Chondrocyte (in vitro differentiated cells): ENCODE measurements around the gene GRM7. TPM values are rescaled to one million over a fixed set of nuclear protein-coding genes. Genes with fewer than 3 reads are reported as not detected.

Source experiments
- DNase-seq: peaks from one replicate; pipeline ENCODE4 v3.0.0; 2021; ENCODE audit warnings: mixed read lengths, low spot score
- H3K27ac Mint-ChIP-seq: one replicate; pipeline ENCODE4 v1.8.0; 2021; ENCODE audit warnings: mild to moderate bottlenecking, moderate library complexity, mixed read lengths; ENCODE audit not compliant: unreplicated experiment
- H3K27me3 Mint-ChIP-seq: 2 replicates; pipeline ENCODE4 v1.8.0; 2021; ENCODE audit warnings: low read depth, mixed read lengths
- H3K36me3 Mint-ChIP-seq: 2 replicates; pipeline ENCODE4 v1.8.0; 2021; ENCODE audit warnings: low read depth, mixed read lengths
- H3K4me1 Mint-ChIP-seq: 2 replicates; pipeline ENCODE4 v1.8.0; 2021; ENCODE audit warnings: low read depth, mild to moderate bottlenecking, mixed read lengths
- H3K4me3 Mint-ChIP-seq: one replicate; pipeline ENCODE4 v1.8.0; 2021; ENCODE audit warnings: mild to moderate bottlenecking, moderate library complexity, mixed read lengths; ENCODE audit not compliant: unreplicated experiment
- H3K9me3 Mint-ChIP-seq: 2 replicates; pipeline ENCODE4 v1.8.0; 2021; ENCODE audit warnings: low read depth, mixed read lengths
- total RNA-seq: library from RNA; stranded (reverse); gene quantifications from 3 replicates; pipeline ENCODE4 v1.2.1, GENCODE V29; 2021
- TF ChIP-seq, protein P1 (sequence below): fragments of 200-600 bp; sonication (generic); IDR thresholded peaks from 2 replicates; pipeline ENCODE4 v1.5.0; 2021; ENCODE audit warnings: antibody characterized with exemption, mild to moderate bottlenecking, moderate library complexity

Gene GRM7
- total RNA-seq, 1 donor from 2014 or later = not detected

GRCh38 chr3:7265736-7266135 lies 404.8 kb downstream of the GRM7 start:
- Mint-ChIP-seq H3K4me3 (no peak overlapping the region), H3K27ac (no peak overlapping the region), H3K27me3 (peaks cover 14% of the 10 kb centered on the region), H3K36me3 (no peaks in the 10 kb centered on the region), H3K4me1 (no peaks in the 10 kb centered on the region), H3K9me3 (peaks cover 10% of the 10 kb centered on the region)
- DNase-seq = no peak
- TF ChIP-seq, protein P1, sequence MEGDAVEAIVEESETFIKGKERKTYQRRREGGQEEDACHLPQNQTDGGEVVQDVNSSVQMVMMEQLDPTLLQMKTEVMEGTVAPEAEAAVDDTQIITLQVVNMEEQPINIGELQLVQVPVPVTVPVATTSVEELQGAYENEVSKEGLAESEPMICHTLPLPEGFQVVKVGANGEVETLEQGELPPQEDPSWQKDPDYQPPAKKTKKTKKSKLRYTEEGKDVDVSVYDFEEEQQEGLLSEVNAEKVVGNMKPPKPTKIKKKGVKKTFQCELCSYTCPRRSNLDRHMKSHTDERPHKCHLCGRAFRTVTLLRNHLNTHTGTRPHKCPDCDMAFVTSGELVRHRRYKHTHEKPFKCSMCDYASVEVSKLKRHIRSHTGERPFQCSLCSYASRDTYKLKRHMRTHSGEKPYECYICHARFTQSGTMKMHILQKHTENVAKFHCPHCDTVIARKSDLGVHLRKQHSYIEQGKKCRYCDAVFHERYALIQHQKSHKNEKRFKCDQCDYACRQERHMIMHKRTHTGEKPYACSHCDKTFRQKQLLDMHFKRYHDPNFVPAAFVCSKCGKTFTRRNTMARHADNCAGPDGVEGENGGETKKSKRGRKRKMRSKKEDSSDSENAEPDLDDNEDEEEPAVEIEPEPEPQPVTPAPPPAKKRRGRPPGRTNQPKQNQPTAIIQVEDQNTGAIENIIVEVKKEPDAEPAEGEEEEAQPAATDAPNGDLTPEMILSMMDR = no peak

- H3K27me3 Mint-ChIP-seq = peaks cover 9% of the 10 kb centered on the region
- H3K9me3 Mint-ChIP-seq = peaks cover 10% of the 10 kb centered on the region
Measured at GRCh38 chr3:7266551-7266950, 405.6 kb downstream of the GRM7 start.

DNA sequence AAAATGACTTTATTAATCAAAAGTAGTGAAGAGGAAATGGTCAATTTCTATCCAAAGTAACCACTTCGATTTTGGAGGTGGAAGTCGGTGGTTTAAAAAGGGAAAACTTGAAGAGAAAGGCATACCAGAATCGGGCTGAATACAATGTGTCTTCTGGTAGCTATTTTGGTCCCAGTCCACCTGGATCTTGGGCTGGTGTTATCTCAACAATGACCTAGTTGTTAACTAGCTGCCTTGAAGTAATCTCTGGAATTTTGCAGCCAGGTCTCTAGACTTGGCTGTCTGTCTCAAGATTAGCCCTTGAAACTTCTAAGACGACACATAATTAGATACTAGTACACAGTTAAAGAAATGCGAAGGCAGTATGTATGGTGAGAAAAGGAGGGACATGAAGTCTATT lies 409.8 kb downstream of the GRM7 start:
- Mint-ChIP-seq H3K4me1 (no peaks in the 10 kb centered on the region), H3K36me3 (no peaks in the 10 kb centered on the region), H3K27me3 (peaks cover 1% of the 10 kb centered on the region), H3K27ac (no peak overlapping the region), H3K9me3 (peaks cover 5% of the 10 kb centered on the region), H3K4me3 (no peak overlapping the region)
- TF ChIP-seq, protein P1 = no peak
- DNase-seq = no peak

More at GRCh38 chr3:7266551-7266950, 405.6 kb downstream of the GRM7 start:
- TF ChIP-seq, protein P1 = no peak
- DNase-seq = no peak
- Mint-ChIP-seq H3K36me3 (no peaks in the 10 kb centered on the region), H3K27ac (no peak overlapping the region), H3K4me1 (no peaks in the 10 kb centered on the region), H3K4me3 (no peak overlapping the region)

DNA sequence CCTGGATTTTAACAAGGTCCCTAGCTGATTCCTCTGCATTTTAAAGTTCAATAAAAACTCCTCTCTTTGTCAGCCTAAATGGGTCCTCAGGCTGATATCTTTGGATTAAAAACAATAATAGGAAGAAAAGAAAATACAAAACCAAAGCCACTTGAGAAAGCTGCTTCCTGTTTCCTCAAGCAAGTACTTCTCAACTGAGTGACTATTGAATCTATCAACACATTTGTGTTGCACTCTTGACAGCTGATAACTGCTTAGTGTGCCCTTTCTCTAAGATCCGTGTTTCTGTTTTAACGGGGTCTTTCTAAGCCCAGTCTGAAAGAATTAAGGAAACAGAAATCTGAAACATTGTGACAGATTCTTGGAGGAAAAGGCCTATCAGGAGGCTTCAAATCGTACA lies 410.7 kb downstream of the GRM7 start:
- H3K36me3 Mint-ChIP-seq = no peaks in the 10 kb centered on the region
- TF ChIP-seq, protein P1 = no peak
- no peak overlapping the region for H3K27ac Mint-ChIP-seq
- no peaks in the 10 kb centered on the region for H3K4me1 Mint-ChIP-seq
- peaks cover 1% of the 10 kb centered on the region for H3K27me3 Mint-ChIP-seq
- H3K9me3 Mint-ChIP-seq = peaks cover 5% of the 10 kb centered on the region
- no peak overlapping the region for H3K4me3 Mint-ChIP-seq
- DNase-seq = no peak

GRCh38 chr3:7272203-7272602 lies 411.3 kb downstream of the GRM7 start:
- Mint-ChIP-seq H3K4me3 (no peak overlapping the region), H3K27me3 (peaks cover 1% of the 10 kb centered on the region), H3K27ac (no peak overlapping the region), H3K9me3 (peaks cover 4% of the 10 kb centered on the region), H3K36me3 (no peaks in the 10 kb centered on the region), H3K4me1 (no peaks in the 10 kb centered on the region)
- DNase-seq = no peak
- TF ChIP-seq, protein P1 = no peak
